NCI-H226 (cell line): ENCODE data around the gene KCNK2.

ENCODE experiments used
- DNase-seq: peaks from one replicate; pipeline ENCODE4 v3.0.0-alpha.2; 2015

The KCNK2 gene

GRCh38 chr1:215101511-215101910, 19.0 kb downstream of the KCNK2 start:
- DNase-seq: no peak

GRCh38 chr1:215104283-215104682, 21.7 kb downstream of the KCNK2 start:
- no peak for DNase-seq

- no peak for DNase-seq
Measured at GRCh38 chr1:215106067-215106466, 23.5 kb downstream of the KCNK2 start.

- no peak for DNase-seq
Measured at GRCh38 chr1:215109171-215109570, 26.6 kb downstream of the KCNK2 start.

GRCh38 chr1:215111916-215112315, 29.4 kb downstream of the KCNK2 start:
- DNase-seq: no peak

- DNase-seq: no peak
Measured at GRCh38 chr1:215113776-215114153, 31.2 kb downstream of the KCNK2 start.

- DNase-seq: peak; percentile 53
Measured at GRCh38 chr1:215114154-215114933, 31.8 kb downstream of the KCNK2 start.

- DNase-seq: no peak
Measured at GRCh38 chr1:215115760-215116159, 33.2 kb downstream of the KCNK2 start.

GRCh38 chr1:215118081-215118480, 35.5 kb downstream of the KCNK2 start:
- no peak for DNase-seq

- DNase-seq: no peak
Measured at GRCh38 chr1:215119056-215119455, 36.5 kb downstream of the KCNK2 start.

- DNase-seq: no peak
Measured at GRCh38 chr1:215119719-215120365, 37.3 kb downstream of the KCNK2 start.

GRCh38 chr1:215128504-215128903, 46.0 kb downstream of the KCNK2 start:
- DNase-seq: no peak

GRCh38 chr1:215131291-215131690, 48.8 kb downstream of the KCNK2 start:
- DNase-seq: no peak

- DNase-seq: no peak
Measured at GRCh38 chr1:215132156-215132555, 49.6 kb downstream of the KCNK2 start.

- DNase-seq: no peak
Measured at GRCh38 chr1:215133532-215133931, 51.0 kb downstream of the KCNK2 start.

- no peak for DNase-seq
Measured at GRCh38 chr1:215137985-215138384, 55.4 kb downstream of the KCNK2 start.

- no peak for DNase-seq
Measured at GRCh38 chr1:215140135-215140534, 57.6 kb downstream of the KCNK2 start.

GRCh38 chr1:215141460-215141859, 58.9 kb downstream of the KCNK2 start:
- no peak for DNase-seq

- no peak for DNase-seq
Measured at GRCh38 chr1:215143497-215143896, 61.0 kb downstream of the KCNK2 start.

GRCh38 chr1:215146240-215146975, 63.9 kb downstream of the KCNK2 start:
- DNase-seq: no peak

- DNase-seq: no peak
Measured at GRCh38 chr1:215147024-215147423, 64.5 kb downstream of the KCNK2 start.

- no peak for DNase-seq
Measured at GRCh38 chr1:215151841-215152549, 69.5 kb downstream of the KCNK2 start.

- DNase-seq: no peak
Measured at GRCh38 chr1:215156232-215156631, 73.7 kb downstream of the KCNK2 start.
